Brain pericyte (primary cell): ENCODE results near the gene DNAJC1.
"Not testable (repeated sequence)": the region's sequence is repeated elsewhere in the genome, so short reads cannot be mapped to it uniquely, and the experiment has no call there.

ENCODE experiments used
- DNase-seq: peaks from one replicate; pipeline ENCODE4 v3.0.0-alpha.2; 2012; ENCODE audit warnings: low read depth, low spot score

The DNAJC1 gene

DNA sequence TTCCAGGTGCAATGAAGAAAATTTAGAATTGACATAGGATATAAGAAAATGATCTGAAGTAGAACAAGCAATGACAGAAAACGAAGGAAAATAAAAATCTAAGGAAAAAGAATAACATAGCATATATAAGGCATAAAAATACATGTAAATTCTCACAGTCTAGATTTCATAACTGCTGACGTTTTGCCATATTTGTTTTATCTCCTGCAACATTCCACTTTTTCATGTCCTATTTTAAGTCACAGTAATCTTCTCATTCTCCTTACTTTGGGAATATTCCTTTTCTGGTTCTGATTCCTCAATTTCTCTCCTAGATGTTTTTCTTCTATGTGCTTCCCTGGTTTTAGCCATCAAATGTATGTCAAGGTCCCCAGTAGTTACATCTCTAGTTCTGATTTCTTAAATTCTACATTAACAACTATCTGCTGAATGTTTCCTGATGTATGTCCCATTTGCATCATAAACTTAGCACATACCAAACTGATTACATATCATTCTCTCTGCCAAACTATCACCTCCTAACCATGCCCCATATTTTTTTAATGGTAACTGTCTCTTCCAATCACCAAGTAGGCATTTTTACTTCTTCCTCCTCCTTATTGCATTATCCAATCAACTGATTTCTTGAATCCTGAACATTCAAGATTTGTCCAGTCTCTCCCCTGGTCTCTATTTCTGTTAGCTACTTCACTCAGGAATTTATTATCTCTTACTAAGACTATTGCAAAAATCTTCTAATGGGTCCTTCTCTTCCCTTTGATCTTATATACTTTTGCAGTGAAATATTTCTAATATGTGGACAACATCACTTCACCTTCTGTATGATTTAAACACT, 171.3 kb downstream of the DNAJC1 start:
- no peak for DNase-seq

DNA sequence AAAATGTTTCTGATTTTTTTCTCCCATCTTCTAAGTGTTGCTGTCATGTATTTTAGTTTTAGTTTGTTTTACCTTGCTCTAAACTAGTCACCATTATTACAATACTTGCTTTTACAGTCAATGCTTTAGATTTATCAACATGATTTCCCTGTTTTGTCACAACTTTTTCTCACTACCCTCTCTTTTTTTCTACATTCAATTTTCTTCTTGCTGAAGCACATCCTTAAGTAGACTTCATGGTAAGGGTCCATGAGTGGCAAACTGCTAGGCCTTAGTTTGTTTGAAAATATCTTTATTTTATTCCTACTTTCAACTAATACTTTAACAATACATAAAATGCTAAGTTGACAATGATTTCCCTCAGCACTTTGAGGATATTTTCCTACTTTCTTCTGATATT, 173.5 kb downstream of the DNAJC1 start:
- DNase-seq = no peak

DNA sequence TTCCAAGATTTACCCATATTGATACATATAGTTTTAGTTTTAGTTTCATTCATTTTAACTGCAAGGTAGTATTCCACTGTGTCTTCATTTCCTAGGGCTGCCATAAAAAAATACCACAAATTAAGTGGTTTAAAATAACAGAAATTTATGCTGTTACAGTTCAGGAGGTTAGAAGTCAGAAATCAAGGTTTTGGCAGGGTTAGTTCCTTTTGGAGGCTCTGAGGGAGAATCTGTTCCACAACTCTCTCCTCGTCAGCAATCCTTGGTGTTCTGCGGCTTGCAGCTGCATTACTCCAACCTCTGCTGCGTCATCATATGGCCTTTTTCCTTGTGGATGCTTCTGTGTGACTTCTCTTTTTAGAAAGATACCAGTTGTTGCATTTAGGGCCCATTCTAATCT, 176.2 kb downstream of the DNAJC1 start:
- DNase-seq = no peak

DNA sequence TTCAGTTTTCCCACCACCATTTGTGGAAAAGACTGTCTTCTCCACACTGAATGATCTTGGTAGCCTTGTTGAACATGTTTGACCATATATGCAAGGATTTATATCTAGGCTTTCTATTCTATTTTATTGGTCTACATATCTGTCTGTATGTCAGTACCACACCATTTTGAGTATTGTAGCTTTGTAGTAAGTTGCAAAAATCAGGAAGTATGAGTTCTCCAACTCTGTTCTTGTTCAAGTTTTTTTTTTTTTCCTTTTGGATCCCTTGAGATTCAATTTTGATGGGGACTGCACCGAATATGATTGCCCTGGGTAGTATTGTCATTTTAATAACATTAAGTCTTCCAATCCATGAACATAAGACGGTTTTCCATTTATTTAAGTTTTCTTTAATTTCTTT, 176.8 kb downstream of the DNAJC1 start:
- DNase-seq = no peak

DNA sequence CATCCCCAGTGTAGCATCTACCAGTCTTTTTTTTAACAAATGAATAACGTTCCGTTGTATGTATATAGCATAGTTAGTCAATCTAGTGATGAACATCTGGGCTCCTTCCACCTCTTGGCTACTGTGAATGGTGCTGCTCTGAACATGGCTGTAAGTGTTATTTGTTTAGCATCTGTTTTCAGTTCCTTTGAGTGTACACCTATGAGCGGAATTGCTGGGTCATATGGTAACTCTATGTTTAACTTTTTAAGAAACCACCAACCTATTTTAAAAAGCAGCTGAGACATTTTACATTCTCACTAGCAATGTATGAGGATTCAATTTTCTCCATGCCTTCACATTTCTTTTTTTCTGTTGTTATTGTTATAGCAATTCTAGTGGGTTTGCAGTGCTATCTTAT, 178.2 kb downstream of the DNAJC1 start:
- no peak for DNase-seq

DNA sequence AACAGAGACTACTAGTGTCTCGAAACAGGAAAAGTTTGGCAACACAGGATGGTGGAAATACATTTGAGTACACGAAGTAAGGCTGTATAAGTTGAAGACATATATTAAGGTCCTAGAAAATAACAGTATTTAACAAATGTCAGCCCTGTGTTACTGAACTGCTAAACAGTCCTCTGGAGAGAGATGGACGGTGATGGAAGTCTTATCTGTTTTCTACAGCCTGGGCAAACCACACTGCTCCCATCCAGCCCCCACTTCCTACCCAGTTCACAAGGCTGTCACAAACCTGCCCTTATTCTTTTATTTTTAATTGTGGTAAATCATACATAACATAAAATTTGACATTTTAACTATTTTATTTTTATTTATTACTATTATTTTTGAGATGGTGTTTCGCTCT, 179.1 kb downstream of the DNAJC1 start:
- no peak for DNase-seq

DNA sequence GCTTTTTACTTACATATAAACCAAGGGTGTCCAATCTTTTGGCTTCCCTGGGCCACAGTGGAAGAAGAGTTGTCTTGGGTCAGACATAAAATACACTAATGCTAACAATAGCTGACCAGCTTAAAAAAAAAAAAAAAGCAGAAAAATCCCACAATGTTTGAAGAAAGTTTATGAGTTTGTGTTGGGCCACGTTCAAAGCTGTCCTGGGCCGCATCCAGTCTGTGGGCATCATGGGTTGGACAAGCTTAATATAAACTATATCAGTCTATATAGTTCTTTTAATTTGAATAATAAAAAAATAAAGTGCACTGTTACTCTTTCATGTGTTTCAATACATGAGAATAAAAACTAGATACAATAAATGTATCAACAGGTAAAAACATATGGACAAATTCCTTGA, 179.9 kb downstream of the DNAJC1 start:
- no peak for DNase-seq

DNA sequence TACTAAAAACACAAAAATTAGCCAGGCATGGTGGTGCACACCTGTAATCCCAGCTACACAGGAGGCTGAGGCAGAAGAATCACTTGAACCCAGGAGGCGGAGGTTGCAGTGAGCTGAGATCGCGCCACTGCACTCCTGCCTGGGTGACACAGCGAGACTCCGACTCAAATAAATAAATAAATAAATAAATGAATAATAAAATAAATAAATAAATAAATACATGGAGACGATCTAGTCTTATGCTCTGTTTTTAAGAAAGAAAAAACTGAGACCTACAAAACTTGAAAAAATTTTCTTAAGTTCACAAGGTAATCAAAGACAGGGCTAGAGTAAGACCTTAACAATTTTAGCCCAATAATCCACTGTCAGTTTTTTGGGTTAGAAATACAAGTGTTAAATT, 181.3 kb downstream of the DNAJC1 start:
- DNase-seq = not testable (repeated sequence)

DNA sequence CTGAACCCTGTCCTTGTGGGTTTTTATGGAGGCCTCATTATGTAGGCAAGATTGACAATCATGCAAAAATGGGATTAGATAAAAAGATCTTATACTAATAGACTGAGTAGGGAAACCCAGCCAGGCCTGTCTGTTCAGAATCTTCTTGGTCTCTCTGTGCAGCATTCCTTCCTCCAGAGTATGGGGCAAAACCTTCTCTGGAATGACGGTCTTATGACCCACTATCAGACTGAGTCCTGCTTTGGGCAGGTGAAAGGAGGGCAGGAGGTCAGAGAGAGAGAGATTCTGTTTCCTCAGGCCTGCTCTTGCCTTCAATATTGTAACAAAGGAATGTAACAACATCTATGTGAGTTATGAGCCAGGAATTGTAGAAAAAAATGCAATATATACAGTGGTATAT, 182.6 kb downstream of the DNAJC1 start:
- no peak for DNase-seq

DNA sequence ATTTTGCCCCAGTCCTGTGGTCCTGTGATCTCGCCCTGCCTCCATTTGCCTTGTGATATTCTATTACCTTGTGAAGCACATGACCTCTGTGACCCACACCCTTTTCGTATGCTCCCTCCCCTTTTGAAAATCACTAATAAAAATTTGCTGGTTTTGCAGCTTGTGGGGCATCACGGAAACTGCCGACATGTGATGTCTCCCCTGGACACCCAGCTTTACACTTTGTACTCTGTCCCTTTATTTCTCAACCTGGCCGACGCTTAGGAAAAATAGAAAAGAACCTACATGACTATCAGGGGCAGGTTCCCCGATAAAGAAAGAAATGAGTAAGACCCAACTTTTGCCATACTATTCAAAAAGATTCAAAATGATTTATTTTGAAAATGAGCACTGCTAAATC, 185.1 kb downstream of the DNAJC1 start:
- DNase-seq = not testable (repeated sequence)

DNA sequence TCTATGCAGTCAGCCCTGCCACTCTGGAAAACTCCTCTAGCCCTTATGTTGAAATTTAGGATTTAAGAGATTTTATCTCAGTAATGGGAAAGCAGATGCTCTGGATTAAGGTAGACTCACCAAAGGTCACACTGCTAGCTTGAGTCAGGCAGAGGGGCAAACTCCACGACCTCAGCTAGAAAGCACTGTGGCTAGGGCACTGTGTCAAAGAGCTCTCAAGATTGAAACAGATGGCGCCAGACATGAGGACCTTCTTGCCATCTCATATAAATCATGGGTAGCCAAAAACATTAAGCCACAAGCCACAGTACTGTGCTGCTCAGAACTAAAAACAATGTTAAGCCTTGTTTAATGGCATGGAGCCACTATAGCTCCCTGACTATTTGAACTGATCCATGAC, 188.7 kb downstream of the DNAJC1 start:
- DNase-seq = no peak

DNA sequence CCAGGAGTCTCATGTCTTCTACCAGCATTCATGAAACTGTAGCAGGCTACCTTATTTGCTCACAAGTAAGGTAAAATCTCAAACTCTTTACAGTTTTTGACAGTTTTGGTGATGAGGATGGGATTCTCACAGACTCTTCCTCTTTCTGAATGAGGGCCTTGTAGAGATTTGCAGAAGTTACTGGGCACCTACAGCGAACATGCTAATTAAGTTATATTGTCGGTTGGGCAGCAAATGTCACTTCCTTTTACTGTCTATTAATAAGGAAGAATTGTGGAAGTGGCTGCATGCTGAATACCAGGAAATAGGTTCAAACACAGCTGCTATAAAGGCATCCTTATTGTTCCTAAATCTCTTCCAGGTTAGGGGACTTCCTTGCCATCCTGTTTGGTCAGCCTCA, 189.6 kb downstream of the DNAJC1 start:
- DNase-seq = no peak

DNA sequence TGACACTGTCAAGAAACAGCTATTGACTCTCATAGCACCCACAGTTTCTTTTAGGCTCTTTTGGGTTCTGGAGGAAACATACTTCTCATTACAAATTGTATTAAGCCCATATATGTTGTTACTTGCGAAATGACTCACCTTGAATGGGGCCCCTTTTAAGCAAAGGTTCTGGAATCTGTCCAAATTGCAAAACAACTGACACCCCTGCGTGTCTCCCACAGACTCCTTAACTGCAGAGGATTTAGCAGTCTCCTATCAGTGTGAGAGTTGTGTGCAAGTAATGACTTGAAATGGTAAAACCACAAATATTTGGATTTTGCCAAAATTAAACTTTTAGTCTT, 192.3 kb downstream of the DNAJC1 start:
- DNase-seq = no peak

DNA sequence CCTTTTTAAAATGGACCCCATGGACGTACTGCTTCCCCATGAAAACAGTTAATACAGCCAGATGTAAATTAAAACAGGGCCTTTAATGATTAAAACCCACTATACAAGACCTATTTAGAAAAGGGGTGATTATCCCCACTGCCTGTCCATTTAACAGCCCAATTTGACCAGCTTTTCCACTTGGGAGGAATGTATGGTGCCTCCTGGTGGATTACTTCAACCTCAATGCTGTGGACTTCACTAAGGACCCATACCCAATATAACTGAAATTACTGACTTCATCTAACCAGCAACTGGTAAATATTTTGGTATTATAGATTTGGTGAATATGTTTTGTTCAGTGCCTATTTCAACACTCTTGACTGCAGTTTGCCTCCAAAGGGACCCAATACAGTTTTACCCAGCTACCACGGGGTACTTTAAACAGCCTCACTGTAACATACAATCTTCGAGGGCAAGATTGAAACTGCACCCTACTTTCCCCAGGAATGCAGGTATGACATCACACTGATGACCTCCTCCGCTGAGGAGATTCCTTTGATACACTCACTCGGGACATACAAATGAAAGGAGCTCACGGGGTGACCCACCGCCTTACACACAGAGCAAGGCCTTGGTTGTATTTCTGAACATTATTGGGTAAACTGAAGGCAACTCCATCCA, 192.8 kb downstream of the DNAJC1 start:
- DNase-seq = no peak

DNA sequence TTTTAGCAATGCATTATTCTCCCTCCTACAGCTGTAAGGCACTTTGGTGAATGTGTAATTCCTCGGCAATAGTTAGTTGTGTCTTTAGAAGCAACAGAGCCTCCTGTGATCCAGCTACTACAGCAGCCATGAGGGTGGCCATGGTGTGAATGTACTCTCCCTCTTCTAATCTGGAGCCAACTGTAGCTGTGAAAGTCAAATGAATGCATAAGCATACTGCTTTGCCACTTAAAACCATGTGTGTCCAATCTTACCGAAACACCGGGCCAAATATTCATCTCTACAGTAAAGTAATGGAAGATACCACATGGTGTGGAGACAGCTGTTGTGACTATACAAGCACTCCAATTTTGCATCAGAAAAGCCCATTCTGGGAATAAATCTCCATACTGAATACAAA, 195.0 kb downstream of the DNAJC1 start:
- no peak for DNase-seq

DNA sequence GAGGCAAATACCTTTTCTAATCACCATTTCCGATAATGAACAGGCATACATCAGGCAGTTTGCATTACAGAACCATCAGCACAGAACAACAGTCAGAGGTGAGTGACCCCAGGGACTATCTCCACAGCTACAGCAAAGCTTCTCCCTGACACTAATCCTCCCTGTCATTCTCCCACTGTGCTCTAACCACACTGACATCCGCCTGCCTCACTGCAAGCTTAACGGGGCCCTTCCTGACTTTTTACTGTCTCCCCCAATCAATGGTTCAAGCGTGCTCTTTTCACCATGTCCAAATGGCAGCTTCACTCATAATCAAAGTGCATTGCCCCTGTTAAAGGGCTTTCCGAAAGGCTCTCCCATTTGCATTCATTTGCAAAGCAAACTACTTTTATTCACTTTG, 196.3 kb downstream of the DNAJC1 start:
- DNase-seq = no peak

DNA sequence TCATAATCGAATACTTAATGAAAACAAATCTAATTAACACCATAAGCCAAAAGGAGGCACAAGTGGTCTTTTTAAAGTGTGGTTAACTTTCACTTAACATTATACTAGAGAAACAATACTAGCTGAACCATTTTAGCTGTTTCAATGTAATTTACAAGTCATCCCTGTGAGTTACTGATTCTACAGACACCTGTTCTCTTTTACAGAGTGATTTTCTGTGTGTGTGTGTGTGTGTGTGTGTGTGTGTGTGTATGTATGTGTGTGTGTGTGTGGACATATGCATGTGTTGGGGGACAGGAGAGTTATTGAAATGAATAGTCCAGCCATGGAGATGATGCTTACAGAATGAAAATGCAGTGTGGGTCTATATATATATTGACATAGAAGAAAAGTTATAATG, 200.2 kb downstream of the DNAJC1 start:
- no peak for DNase-seq

DNA sequence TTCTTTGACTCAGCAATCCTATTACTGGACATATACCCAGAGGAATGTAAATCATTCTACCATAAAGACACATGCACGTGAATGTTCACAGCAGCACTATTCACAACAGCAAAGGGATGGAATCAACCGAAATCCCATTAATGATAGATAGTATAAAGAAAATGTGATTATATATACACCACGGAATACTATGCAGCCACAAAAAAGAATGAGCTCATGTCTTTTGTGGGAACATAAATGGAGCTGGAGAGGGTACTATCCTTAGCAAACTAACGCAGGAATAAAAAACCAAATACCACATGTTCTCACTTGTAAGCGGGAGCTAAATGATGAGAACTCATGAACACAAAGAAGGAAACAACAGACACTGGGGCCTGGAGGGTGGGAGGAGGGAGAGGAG, 201.9 kb downstream of the DNAJC1 start:
- no peak for DNase-seq

DNA sequence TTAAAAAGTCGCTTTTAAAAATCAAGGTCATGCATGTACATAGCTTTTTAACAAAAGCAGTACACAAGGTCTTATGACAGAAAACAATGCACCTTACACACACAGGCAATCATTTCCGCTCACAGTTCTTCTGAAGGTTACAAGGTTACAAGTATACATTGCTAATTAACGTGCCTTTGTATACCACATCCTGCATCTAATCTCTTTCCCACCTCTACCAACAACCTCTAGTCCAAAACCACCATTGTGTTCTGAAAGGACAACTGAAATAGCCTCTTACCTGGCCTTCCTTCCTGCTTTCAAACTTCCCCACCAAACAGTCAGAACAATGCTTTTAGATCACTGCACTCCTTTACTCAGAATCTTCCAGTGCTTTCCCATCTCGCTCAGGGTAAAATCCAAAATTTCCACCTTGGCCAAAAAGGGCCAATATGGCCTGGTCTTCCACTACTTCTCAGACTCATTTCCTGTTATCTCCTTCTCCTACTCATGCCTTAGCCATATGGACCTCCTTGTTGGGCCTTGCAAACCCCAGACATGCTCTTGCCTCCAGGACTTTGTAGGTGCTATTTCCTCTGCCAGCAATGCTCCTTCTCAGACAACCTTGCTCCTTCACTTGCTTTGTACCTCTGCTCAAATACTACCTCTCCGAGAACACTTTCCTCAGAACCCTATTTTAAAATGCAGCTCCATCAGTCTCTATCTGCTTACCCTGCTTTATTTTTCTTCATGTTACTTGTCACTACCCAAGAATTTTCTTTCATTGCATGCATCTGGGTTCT, 205.4 kb downstream of the DNAJC1 start:
- DNase-seq = no peak

DNA sequence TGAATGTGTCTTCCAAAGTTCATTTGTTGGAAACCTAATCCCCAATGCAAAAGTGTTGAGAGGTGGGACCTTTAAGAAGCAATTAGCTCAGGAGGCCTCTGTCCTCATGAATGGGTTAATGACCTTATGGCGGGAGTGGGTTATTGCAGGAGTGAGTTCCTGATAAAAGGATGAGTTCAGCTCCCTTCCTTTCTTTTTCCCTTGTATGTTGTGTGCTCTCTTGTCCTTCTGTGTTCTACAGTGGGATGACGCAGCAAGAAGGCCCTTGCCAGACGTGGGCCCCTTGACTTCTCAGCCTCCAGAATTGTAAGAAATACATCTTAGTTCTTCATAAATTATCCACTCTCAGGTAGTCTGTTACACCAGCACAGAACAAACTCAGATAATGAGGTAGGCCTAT, 206.0 kb downstream of the DNAJC1 start:
- DNase-seq = no peak

DNA sequence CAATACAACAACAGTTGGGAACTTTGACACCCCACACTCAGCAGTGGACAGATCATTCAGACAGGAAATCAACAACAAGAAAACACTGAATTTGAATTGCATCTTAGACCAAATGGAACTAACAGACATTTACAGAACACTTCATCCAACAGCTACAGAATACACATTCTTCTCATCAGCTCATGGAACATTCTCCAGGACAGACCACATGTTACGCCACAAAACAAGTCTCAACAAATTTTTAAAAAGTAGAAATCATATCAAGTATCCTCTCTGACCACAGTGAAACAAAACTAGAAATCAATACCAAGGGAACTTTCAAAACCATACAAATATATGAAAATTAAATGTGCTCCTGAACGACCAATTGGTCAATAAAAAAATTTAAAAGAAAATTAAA, 212.3 kb downstream of the DNAJC1 start:
- no peak for DNase-seq

DNA sequence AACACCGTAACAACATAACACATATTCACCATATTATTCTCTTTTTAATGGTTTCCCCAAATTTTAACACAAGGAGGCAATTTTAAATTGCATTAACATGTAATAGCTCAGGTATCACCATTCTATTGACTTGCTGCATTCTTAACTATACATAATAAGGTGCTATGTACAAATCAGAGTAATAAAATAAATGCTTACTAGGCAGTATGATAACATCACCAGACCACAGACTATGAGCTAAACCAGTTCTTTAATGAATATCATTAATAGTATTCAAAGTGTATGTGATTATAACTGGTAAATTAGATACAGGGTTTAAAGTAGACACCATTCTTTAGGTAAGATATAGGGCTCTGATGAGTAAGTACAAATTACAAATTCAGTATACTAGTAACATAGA, 226.6 kb downstream of the DNAJC1 start:
- no peak for DNase-seq

DNA sequence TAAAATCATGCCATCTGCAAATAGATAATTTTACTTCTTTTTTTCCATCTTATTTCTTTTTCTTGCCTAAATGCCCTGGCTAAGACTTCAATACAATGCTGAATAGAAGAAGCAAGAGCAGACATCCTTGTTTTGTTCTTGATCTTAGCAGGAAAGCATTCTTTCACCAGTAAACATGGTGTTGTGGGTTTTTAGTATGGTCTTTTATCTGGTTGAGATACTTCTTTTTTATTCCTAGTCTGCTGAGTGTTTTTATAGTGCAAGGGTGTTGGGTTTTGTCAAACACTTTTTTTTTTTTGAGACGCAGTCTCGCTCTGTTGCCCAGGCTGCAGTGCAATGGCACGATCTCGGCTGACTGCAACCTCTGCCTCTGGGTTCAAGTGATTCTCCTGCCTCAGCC, 232.3 kb downstream of the DNAJC1 start:
- DNase-seq = no peak
